Chondrocyte (in vitro differentiated cells): ENCODE results near the gene ELF4. TPM values are rescaled to one million over a fixed set of nuclear protein-coding genes. Genes with fewer than 3 reads are reported as not detected.

ENCODE experiments used
- DNase-seq: peaks from one replicate; pipeline ENCODE4 v3.0.0; 2021; ENCODE audit warnings: mixed read lengths, low spot score
- H3K27ac Mint-ChIP-seq: one replicate; pipeline ENCODE4 v1.8.0; 2021; ENCODE audit warnings: mild to moderate bottlenecking, moderate library complexity, mixed read lengths; ENCODE audit not compliant: unreplicated experiment
- H3K27me3 Mint-ChIP-seq: 2 replicates; pipeline ENCODE4 v1.8.0; 2021; ENCODE audit warnings: low read depth, mixed read lengths
- H3K36me3 Mint-ChIP-seq: 2 replicates; pipeline ENCODE4 v1.8.0; 2021; ENCODE audit warnings: low read depth, mixed read lengths
- H3K4me1 Mint-ChIP-seq: 2 replicates; pipeline ENCODE4 v1.8.0; 2021; ENCODE audit warnings: low read depth, mild to moderate bottlenecking, mixed read lengths
- H3K4me3 Mint-ChIP-seq: one replicate; pipeline ENCODE4 v1.8.0; 2021; ENCODE audit warnings: mild to moderate bottlenecking, moderate library complexity, mixed read lengths; ENCODE audit not compliant: unreplicated experiment
- H3K9me3 Mint-ChIP-seq: 2 replicates; pipeline ENCODE4 v1.8.0; 2021; ENCODE audit warnings: low read depth, mixed read lengths
- CTCF ChIP-seq: fragments of 200-600 bp; sonication (generic); IDR thresholded peaks from 2 replicates; pipeline ENCODE4 v1.5.0; 2021; ENCODE audit warnings: antibody characterized with exemption, mild to moderate bottlenecking, moderate library complexity
- total RNA-seq: library from RNA; stranded (reverse); gene quantifications from 3 replicates; pipeline ENCODE4 v1.2.1, GENCODE V29; 2021

Gene ELF4
- total RNA-seq, 1 donor from 2014 or later, result 25.7 TPM

- DNase-seq, result no peak
- Mint-ChIP-seq H3K27me3 (no peaks in the 10 kb centered on the region), H3K9me3 (no peaks in the 10 kb centered on the region), H3K4me1 (peaks cover 26% of the 10 kb centered on the region), H3K36me3 (no peaks in the 10 kb centered on the region), H3K27ac (no peak overlapping the region), H3K4me3 (no peak overlapping the region)
- no peak for TF ChIP-seq CTCF
Observed at GRCh38 chrX:130114141-130114588, 3.9 kb upstream of the ELF4 start.

- no peak for TF ChIP-seq CTCF
- Mint-ChIP-seq H3K27ac (peak overlapping the region; percentile 32), H3K36me3 (no peaks in the 10 kb centered on the region), H3K4me1 (peaks cover 32% of the 10 kb centered on the region), H3K27me3 (no peaks in the 10 kb centered on the region), H3K9me3 (no peaks in the 10 kb centered on the region), H3K4me3 (peak overlapping the region; percentile 60)
- DNase-seq, result peak; percentile 89
Observed at GRCh38 chrX:130111220-130112154, 1.2 kb upstream of the ELF4 start.

- no peaks in the 10 kb centered on the region for H3K27me3 Mint-ChIP-seq
- H3K4me1 Mint-ChIP-seq, result peaks cover 45% of the 10 kb centered on the region
- peak overlapping the region; percentile 90 for H3K27ac Mint-ChIP-seq
- no peaks in the 10 kb centered on the region for H3K36me3 Mint-ChIP-seq
- peak; percentile 12 for TF ChIP-seq CTCF
- H3K9me3 Mint-ChIP-seq, result no peaks in the 10 kb centered on the region
- H3K4me3 Mint-ChIP-seq, result peak overlapping the region; percentile 84
- peak; percentile 85 for DNase-seq
Observed at GRCh38 chrX:130109429-130110378, 593 bp downstream of the ELF4 start.

- peak overlapping the region; percentile 84 for H3K4me3 Mint-ChIP-seq
- DNase-seq, result no peak
- no peaks in the 10 kb centered on the region for H3K9me3 Mint-ChIP-seq
- H3K4me1 Mint-ChIP-seq, result peaks cover 51% of the 10 kb centered on the region
- peak; percentile 35 for TF ChIP-seq CTCF
- no peaks in the 10 kb centered on the region for H3K36me3 Mint-ChIP-seq
- no peaks in the 10 kb centered on the region for H3K27me3 Mint-ChIP-seq
- peak overlapping the region; percentile 90 for H3K27ac Mint-ChIP-seq
Observed at GRCh38 chrX:130108647-130109428, 1.5 kb downstream of the ELF4 start.
